Activated naive CD4-positive, alpha-beta T cell treated with anti-CD3 and anti-CD28 coated beads for 36 hours (primary cell): ENCODE measurements around the gene LBP. TPM values are rescaled to one million over a fixed set of nuclear protein-coding genes. Genes with fewer than 3 reads are reported as not detected.
"Not testable (repeated sequence)": the region's sequence is repeated elsewhere in the genome, so short reads cannot be mapped to it uniquely, and the experiment has no call there.

ENCODE experiments used
- CTCF ChIA-PET: fragments of 350-600 bp; sonication (Branson Sonifier 250); formaldehyde crosslinking; loops from one replicate; lab custom pipeline; 2021; ENCODE audit warnings: antibody characterized with exemption; lab: Charles Lee
- DNase-seq: peaks from one replicate; pipeline ENCODE4 v3.0.0-alpha.2; 2020
- H3K27ac Mint-ChIP-seq: one replicate; pipeline ENCODE4 v1.8.0; 2021; ENCODE audit warnings: mild to moderate bottlenecking, mixed read lengths
- H3K27me3 Mint-ChIP-seq: one replicate; pipeline ENCODE4 v1.8.0; 2021; ENCODE audit warnings: low read depth, mixed read lengths
- H3K36me3 Mint-ChIP-seq: one replicate; pipeline ENCODE4 v1.8.0; 2021; ENCODE audit warnings: low read depth, mixed read lengths
- H3K4me1 Mint-ChIP-seq: one replicate; pipeline ENCODE4 v1.8.0; 2021; ENCODE audit warnings: low read depth, mixed read lengths
- H3K4me3 Mint-ChIP-seq: one replicate; pipeline ENCODE4 v1.8.0; 2021; ENCODE audit warnings: mild to moderate bottlenecking, moderate library complexity, mixed read lengths
- H3K9me3 Mint-ChIP-seq: one replicate; pipeline ENCODE4 v1.8.0; 2021; ENCODE audit warnings: mixed read lengths
- intact Hi-C: fragments of 100-400 bp; cut with micrococcal nuclease; formaldehyde crosslinking; loops from one replicate; pipeline ENCODE4 v1.15.1; 2023
- total RNA-seq, 2 experiments: library from RNA; stranded (reverse); gene quantifications; one replicate each; pipeline ENCODE4 v1.2.3, GENCODE V29; 2021

LBP gene
- total RNA-seq, 2 experiments from 2014 or later = not detected

DNA sequence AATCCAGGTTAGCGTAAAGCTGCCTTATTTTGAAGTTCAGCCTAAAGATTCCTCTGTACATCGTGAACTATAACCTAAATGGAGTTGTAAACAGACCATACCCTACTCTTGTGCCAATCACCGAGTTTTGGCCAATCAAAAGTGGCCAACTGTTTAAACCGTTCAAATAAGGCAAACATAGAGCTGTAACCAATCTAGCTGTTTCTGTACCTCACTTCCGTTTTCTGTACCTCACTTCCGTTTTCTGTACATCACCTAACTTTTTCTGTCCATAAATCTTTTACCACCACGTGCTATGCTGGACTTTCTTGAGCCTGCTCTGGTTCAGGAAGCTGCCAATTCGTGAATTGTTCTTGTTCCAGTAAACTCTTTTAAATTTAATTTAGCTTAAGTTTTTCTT is 39.7 kb downstream of the LBP start:
- H3K27ac Mint-ChIP-seq = no peak overlapping the region
- peaks cover 2% of the 10 kb centered on the region for H3K9me3 Mint-ChIP-seq
- no peaks in the 10 kb centered on the region for H3K36me3 Mint-ChIP-seq
- intact Hi-C loops = loop anchor here (10.0 kb wide), 1 partner anchor 59 kb away; no protein-coding TSS in a partner anchor
- DNase-seq = no peak
- CTCF ChIA-PET = no interaction called here
- H3K27me3 Mint-ChIP-seq = peaks cover 12% of the 10 kb centered on the region
- no peak overlapping the region for H3K4me3 Mint-ChIP-seq
- H3K4me1 Mint-ChIP-seq = no peaks in the 10 kb centered on the region

DNA sequence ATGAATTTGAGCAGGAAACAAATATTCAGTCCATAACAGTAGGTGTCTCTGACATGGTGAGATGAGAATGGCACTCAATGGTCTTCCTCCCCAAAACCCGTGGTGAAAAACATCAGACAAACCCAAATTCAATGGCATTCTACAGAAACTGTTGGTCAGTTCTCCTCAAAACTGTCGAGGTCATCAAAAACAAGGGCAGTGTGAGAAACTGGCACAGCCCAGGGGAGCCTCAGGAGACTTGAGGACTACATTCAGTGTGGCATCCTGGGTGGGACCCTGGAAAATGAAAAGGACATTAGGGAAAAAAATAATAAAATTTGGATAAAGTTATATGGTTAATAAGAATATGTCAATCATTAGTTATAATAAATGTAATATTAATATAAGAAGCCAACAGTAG is 40.6 kb downstream of the LBP start:
- Mint-ChIP-seq H3K4me1 (no peaks in the 10 kb centered on the region), H3K36me3 (no peaks in the 10 kb centered on the region), H3K27me3 (peaks cover 12% of the 10 kb centered on the region), H3K4me3 (no peak overlapping the region), H3K9me3 (peaks cover 2% of the 10 kb centered on the region), H3K27ac (no peak overlapping the region)
- CTCF ChIA-PET = no interaction called here
- no peak for DNase-seq
- intact Hi-C loops = loop anchor here (10.0 kb wide), 1 partner anchor 58 kb away; no protein-coding TSS in a partner anchor

DNA sequence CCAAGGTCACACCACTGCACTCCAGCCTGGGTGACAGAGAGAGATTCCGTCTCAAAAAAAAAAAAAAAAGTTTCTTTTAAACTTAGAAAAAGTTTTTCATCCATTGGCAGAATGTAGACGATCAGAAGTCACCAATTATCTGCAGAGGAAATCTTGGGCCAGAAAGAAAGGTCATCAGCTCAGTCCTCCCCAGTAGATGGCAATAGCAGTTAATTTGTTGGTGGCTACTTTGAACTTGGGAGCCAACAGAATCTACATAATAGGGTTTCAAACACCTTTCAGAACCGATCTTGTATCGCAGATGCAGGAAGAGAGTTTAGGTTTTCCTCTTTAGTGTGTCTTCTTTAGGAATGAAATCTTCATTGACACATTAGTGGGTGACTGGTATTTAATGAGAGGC is 41.7 kb downstream of the LBP start:
- CTCF ChIA-PET = interaction anchor here (0.6 kb wide), 1 partner anchor 671 kb away, joined by 4 read pairs; no protein-coding TSS in a partner anchor
- Mint-ChIP-seq H3K4me1 (no peaks in the 10 kb centered on the region), H3K9me3 (peaks cover 2% of the 10 kb centered on the region), H3K4me3 (no peak overlapping the region), H3K36me3 (no peaks in the 10 kb centered on the region), H3K27me3 (peaks cover 12% of the 10 kb centered on the region), H3K27ac (no peak overlapping the region)
- no peak for DNase-seq
- intact Hi-C loops = loop anchor here (10.0 kb wide), 1 partner anchor 57 kb away; no protein-coding TSS in a partner anchor

DNA sequence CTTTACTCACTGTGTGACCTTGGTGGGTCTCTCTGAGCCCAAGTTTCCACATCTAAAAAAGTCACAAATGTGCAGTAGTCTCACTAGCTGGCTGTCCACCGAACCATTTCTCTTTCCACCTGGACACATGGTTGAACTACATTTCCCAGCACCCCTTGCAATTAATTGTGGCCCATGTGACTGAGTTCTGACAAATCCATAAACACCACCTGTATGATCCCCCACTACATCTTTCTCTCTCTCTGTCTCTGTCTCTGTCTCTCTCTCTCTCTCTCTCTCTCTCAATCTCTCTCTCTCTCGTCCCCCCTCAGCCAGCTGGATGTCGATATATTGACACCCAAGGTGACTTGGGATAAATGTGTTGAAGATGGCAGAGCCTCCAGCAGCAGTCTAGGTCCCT is 46.1 kb downstream of the LBP start:
- Mint-ChIP-seq H3K27ac (no peak overlapping the region), H3K27me3 (no peaks in the 10 kb centered on the region), H3K36me3 (no peaks in the 10 kb centered on the region), H3K4me1 (no peaks in the 10 kb centered on the region), H3K9me3 (peaks cover 2% of the 10 kb centered on the region), H3K4me3 (no peak overlapping the region)
- no peak for DNase-seq
- CTCF ChIA-PET = interaction anchor here (0.6 to 0.7 kb wide), 2 partner anchors 172 to 920 kb away, joined by 3 read pairs; no protein-coding TSS in a partner anchor
- intact Hi-C loops = no loop called here

DNA sequence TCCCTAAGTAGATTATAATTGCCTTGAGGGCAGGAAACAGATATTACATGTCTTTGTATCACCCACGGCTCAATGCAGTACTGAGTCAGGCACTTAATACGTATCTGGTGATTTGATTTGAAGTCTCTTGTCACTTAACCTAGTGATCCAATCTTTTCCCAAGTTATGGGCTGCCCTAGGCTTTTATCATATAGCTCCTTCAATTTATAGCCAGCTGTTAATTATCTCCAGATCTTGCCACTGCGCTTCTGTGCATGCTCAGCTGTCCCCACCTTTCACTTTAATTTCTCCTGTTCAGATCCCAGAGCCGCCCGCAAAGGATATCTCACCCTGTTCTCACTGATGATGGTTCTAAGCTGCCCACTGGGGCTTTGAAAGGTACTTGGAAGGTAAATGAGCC is 47.0 kb downstream of the LBP start:
- Mint-ChIP-seq H3K27me3 (no peaks in the 10 kb centered on the region), H3K36me3 (no peaks in the 10 kb centered on the region), H3K4me3 (no peak overlapping the region), H3K27ac (no peak overlapping the region), H3K4me1 (no peaks in the 10 kb centered on the region), H3K9me3 (peaks cover 2% of the 10 kb centered on the region)
- CTCF ChIA-PET = no interaction called here
- no peak for DNase-seq
- intact Hi-C loops = no loop called here

DNA sequence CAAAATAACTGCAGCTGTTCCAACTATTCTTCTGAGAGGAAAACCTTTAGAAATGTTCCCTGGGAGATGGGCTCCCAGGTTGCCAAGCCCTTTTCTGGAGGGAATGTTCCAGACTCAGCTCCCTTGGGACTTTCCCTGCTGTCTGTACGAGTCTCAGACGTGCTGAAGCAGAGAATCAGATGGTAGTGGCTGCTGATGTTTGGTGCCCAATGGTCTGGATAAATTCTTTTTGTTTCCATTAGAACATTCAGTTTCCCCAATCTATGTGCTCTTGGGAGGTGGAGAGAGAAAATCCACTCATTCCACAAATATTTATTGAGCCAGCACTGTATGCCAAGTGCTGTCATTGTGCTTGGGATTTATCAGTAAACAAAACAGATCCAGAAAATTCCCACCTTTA is 48.9 kb downstream of the LBP start:
- no peak for DNase-seq
- no peak overlapping the region for H3K4me3 Mint-ChIP-seq
- H3K36me3 Mint-ChIP-seq = no peaks in the 10 kb centered on the region
- no peaks in the 10 kb centered on the region for H3K27me3 Mint-ChIP-seq
- H3K27ac Mint-ChIP-seq = no peak overlapping the region
- intact Hi-C loops = no loop called here
- CTCF ChIA-PET = no interaction called here
- H3K4me1 Mint-ChIP-seq = no peaks in the 10 kb centered on the region
- H3K9me3 Mint-ChIP-seq = no peaks in the 10 kb centered on the region

DNA sequence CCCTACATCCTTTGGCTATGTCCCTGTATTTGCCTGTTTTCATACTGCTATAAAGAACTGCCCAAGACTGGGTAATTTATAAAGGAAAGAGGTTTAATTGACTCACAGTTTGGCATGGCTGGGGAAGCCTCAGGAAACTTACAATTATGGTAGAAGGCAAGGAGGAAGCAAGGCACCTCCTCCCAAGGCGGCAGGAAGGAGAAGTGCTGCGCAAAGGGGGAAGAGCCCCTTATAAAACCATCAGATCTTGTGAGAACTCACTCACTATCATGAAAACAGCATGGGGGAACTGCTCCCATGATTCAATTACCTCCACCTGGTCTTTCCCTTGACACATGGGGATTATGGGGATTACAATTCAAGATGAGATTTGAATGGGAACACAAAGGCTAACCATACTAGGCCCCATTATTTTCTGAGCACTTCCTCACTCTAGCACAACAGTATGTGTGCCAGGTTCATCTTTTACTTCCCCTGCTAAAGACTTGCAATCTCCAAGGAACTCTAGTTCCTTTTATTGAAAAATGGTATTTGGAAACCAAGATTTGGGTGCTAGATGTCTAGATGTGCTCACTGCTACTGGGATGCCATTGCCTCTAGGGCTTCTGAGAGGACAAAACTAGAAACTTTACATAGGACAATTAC is 49.6 kb downstream of the LBP start:
- H3K27me3 Mint-ChIP-seq, H3K9me3 Mint-ChIP-seq, H3K36me3 Mint-ChIP-seq, H3K4me1 Mint-ChIP-seq, H3K4me3 Mint-ChIP-seq, intact Hi-C loops, DNase-seq, H3K27ac Mint-ChIP-seq: not testable (repeated sequence)
- CTCF ChIA-PET = interaction anchor here (0.7 kb wide), 1 partner anchor 54 kb away, joined by 6 read pairs; no protein-coding TSS in a partner anchor

DNA sequence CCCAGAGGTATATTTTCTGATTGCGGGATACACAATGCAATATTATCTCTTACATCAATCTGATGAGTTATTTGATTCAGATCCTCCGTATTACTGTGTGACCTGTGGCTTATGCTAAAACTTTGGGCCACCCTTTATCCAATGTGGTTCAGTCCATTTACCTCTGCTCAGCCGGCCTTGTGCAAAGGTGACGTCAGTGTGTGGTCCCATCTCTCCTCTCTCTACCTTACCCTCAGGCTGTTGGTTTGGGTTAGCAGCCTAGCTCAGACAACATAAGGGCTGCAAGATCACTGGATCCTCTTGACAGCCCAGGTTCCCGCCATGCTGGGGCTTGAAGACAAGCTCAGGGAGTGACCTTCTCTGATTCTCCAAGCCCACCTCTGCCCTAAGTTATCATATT is 55.8 kb downstream of the LBP start:
- CTCF ChIA-PET = no interaction called here
- peaks cover 13% of the 10 kb centered on the region for H3K36me3 Mint-ChIP-seq
- H3K27ac Mint-ChIP-seq = no peak overlapping the region
- intact Hi-C loops = no loop called here
- H3K27me3 Mint-ChIP-seq = no peaks in the 10 kb centered on the region
- peaks cover 3% of the 10 kb centered on the region for H3K9me3 Mint-ChIP-seq
- no peak overlapping the region for H3K4me3 Mint-ChIP-seq
- H3K4me1 Mint-ChIP-seq = no peaks in the 10 kb centered on the region
- DNase-seq = no peak

DNA sequence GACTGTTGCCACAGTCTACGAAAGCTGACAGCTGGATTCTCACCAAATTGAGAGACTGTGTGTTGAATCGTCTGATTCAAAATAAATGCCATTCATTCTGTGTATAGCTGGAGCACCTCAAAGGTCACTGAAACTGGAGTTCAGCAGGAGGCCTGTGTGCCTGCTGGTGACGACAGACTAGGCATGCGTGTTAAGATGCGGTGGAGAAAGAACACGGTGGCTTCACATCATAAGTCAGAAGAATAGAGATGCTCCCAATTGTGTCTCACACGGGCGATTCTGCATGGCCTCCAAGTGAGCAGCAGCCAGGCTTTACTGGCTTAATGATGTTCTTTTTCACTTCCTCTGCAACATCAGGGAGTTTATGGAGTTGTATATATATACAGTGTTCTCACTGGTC is 56.5 kb downstream of the LBP start:
- H3K4me1 Mint-ChIP-seq = no peaks in the 10 kb centered on the region
- peaks cover 3% of the 10 kb centered on the region for H3K9me3 Mint-ChIP-seq
- intact Hi-C loops = no loop called here
- no peaks in the 10 kb centered on the region for H3K27me3 Mint-ChIP-seq
- DNase-seq = no peak
- CTCF ChIA-PET = no interaction called here
- H3K36me3 Mint-ChIP-seq = peaks cover 15% of the 10 kb centered on the region
- no peak overlapping the region for H3K27ac Mint-ChIP-seq
- H3K4me3 Mint-ChIP-seq = no peak overlapping the region

DNA sequence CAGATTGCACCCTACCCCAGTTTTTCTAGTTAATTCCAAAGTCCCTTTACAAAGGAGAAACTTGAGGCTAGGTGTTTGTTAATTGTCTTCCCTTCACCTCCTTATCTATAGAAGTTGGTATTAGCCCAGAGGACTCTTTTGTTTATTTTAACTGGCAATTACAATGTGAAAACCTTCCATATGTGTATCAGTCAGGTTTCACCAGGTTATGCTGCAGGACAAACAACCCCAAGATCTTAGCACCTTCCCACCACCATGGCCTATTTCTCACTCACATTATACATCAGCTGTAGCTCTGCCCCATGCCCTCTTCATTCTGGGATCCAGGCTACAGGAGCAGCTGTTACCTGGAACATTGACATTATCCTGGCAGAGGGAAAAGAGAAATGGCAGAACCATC is 57.7 kb downstream of the LBP start:
- DNase-seq = no peak
- H3K9me3 Mint-ChIP-seq = peaks cover 3% of the 10 kb centered on the region
- no peak overlapping the region for H3K27ac Mint-ChIP-seq
- intact Hi-C loops = no loop called here
- no peaks in the 10 kb centered on the region for H3K4me1 Mint-ChIP-seq
- H3K36me3 Mint-ChIP-seq = peaks cover 20% of the 10 kb centered on the region
- no peak overlapping the region for H3K4me3 Mint-ChIP-seq
- H3K27me3 Mint-ChIP-seq = no peaks in the 10 kb centered on the region
- CTCF ChIA-PET = no interaction called here

DNA sequence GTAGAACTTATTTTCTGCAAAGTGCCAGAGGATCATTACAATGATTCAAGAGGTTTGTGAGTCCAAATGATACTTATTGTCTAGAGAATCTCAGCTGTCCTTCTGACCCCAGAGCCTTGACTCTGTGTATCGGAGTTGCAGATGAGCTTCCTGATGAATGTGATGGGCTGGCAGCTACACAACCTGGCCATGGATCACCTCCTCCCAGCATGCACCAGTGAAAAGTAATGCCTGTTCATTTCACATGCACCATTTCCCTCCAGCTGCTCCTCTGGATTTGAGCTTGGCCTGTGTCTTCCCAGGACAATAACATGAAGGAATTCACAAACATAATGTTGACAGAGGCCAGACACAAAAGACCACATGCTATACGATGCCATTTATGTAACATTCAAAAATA is 58.9 kb downstream of the LBP start:
- Mint-ChIP-seq H3K36me3 (peaks cover 20% of the 10 kb centered on the region), H3K27me3 (no peaks in the 10 kb centered on the region), H3K27ac (no peak overlapping the region), H3K9me3 (peaks cover 3% of the 10 kb centered on the region), H3K4me3 (no peak overlapping the region), H3K4me1 (no peaks in the 10 kb centered on the region)
- CTCF ChIA-PET = no interaction called here
- DNase-seq = no peak
- intact Hi-C loops = no loop called here

DNA sequence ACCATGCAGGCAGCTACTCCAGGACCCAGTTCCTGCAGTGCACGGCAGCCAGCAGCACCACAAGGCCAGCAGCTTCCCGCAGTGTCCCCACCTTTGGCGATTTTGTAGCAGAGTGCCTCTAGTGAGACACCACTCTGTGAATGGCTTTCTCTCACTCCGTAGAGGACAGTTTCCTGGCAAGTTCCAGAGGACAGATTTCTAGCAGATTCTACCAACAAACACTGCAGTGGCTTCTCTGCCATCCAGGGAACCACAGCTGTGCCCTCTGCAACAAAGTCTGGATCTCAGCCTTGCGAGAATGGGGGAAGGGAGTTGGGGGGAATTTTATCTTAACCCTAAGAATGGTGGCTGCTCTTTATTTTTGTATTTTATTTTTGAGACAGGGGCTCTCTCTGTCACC is 60.2 kb downstream of the LBP start:
- CTCF ChIA-PET = interaction anchor here (0.7 kb wide), 2 partner anchors 43 to 878 kb away, joined by 3 to 7 read pairs; no protein-coding TSS in a partner anchor
- no peak overlapping the region for H3K27ac Mint-ChIP-seq
- no peak overlapping the region for H3K4me3 Mint-ChIP-seq
- H3K4me1 Mint-ChIP-seq = no peaks in the 10 kb centered on the region
- H3K36me3 Mint-ChIP-seq = peaks cover 31% of the 10 kb centered on the region
- H3K27me3 Mint-ChIP-seq = no peaks in the 10 kb centered on the region
- no peak for DNase-seq
- intact Hi-C loops = no loop called here
- H3K9me3 Mint-ChIP-seq = peaks cover 3% of the 10 kb centered on the region

DNA sequence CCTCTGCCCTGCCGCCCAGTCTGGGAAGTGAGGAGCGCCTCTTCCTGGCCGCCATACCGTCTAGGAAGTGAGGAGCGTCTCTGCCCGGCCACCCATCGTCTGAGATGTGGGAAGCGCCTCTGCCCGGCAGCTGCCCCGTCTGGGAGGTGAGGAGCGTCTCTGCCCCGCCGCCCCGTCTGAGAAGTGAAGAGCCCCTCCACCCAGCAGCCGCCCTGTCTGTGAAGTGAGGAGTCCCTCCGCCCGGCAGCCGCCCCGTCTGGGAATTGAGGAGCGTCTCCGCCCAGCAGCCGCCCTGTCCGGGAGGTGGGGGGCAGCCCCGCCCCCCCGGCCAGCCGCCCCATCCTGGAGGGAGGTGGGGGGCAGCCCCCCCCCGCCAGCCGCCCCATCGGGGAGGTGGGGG is 61.0 kb downstream of the LBP start:
- DNase-seq = no peak
- peaks cover 3% of the 10 kb centered on the region for H3K9me3 Mint-ChIP-seq
- H3K27ac Mint-ChIP-seq = no peak overlapping the region
- peaks cover 34% of the 10 kb centered on the region for H3K36me3 Mint-ChIP-seq
- intact Hi-C loops = no loop called here
- no peaks in the 10 kb centered on the region for H3K27me3 Mint-ChIP-seq
- no peaks in the 10 kb centered on the region for H3K4me1 Mint-ChIP-seq
- CTCF ChIA-PET = interaction anchor here (1.0 kb wide), 1 partner anchor 44 kb away, joined by 3 read pairs; no protein-coding TSS in a partner anchor
- no peak overlapping the region for H3K4me3 Mint-ChIP-seq
